ENCODE measurements around the gene BTBD9. TPM values are rescaled to one million over a fixed set of nuclear protein-coding genes. Genes with fewer than 3 reads are reported as not detected.

Gene BTBD9
- total and polyA plus RNA-seq, 2 of the 13 experiments (the other 11 are each of a cell fraction or from before 2014, with no cell fraction given), result 1.2 to 3.0 TPM

- 0 out of 2 replicates have a peak, but pooled peaks have one; percentile 49 for TF ChIP-seq ZHX1 (CRISPR knock-in tag; IDR thresholded peaks at IDR 0.05; ENCODE audit: low read depth)
- no peak for TF ChIP-seq TRIM24 (CRISPR knock-in tag; IDR thresholded peaks at IDR 0.05)
- TF ChIP-seq ISL2 (CRISPR knock-in tag; IDR thresholded peaks at IDR 0.05), result peak; percentile 68
- TF ChIP-seq SMC3 (IDR thresholded peaks at IDR 0.05; ENCODE audit: low read length), result peak; percentile 14; the same call in 1 of the 2 replicates
- TF ChIP-seq HNF1B (CRISPR knock-in tag; IDR thresholded peaks at IDR 0.05), result 0 out of 2 replicates have a peak, but pooled peaks have one; percentile 43
- peak; percentile 85 for TF ChIP-seq HDAC2 (CRISPR knock-in tag; IDR thresholded peaks at IDR 0.05)
- peak; percentile 76 for TF ChIP-seq ZMYM4 (CRISPR knock-in tag; IDR thresholded peaks at IDR 0.05)
- TF ChIP-seq ZKSCAN5 (CRISPR knock-in tag; IDR thresholded peaks at IDR 0.05), result no peak
- peak; percentile 80; the same call in 1 of the 2 replicates for TF ChIP-seq AHDC1 (CRISPR knock-in tag; IDR thresholded peaks at IDR 0.05; ENCODE audit: borderline replicate concordance)
- TF ChIP-seq LBX2 (CRISPR knock-in tag; IDR thresholded peaks at IDR 0.05; ENCODE audit: borderline replicate concordance), result no peak
- TF ChIP-seq BCL6 (CRISPR knock-in tag; IDR thresholded peaks at IDR 0.05), result peak; percentile 82
- TF ChIP-seq MED13 (CRISPR knock-in tag; IDR thresholded peaks at IDR 0.05), result no peak
- TF ChIP-seq SRSF4 (IDR thresholded peaks at IDR 0.05; ENCODE audit: low read depth, low read length, poor library complexity, severe bottlenecking), result no peak
- no peak for TF ChIP-seq IRF1 (CRISPR knock-in tag; IDR thresholded peaks at IDR 0.05; ENCODE audit: low read depth)
- TF ChIP-seq POGK (CRISPR knock-in tag; conservative IDR thresholded peaks at IDR 0.05), result no peak
- TF ChIP-seq ZNF44 (CRISPR knock-in tag; IDR thresholded peaks at IDR 0.05), result no peak
- TF ChIP-seq PCBP2 (optimal IDR thresholded peaks at IDR 0.05; ENCODE audit: low read depth, low read length, poor library complexity, severe bottlenecking), result no peak
These were observed 137.3 kb downstream of the BTBD9 start (continued) for GRCh38 chr6:38502423-38502822.
